Measurements from ENCODE around the gene PRKCE. TPM values are rescaled to one million over a fixed set of nuclear protein-coding genes. Genes with fewer than 3 reads are reported as not detected.

PRKCE gene
- polyA plus RNA-seq, 3 donors = 1.3 to 7.7 (median 2.3) TPM

- no peaks in the 10 kb centered on the region for H3K79me2 ChIP-seq (ENCODE audit: insufficient read depth, low read length)
- H3K4me2 ChIP-seq (replicated peaks; ENCODE audit: extremely low read depth, low read length, poor library complexity, severe bottlenecking) = peak overlapping the region; percentile 87
- peak overlapping the region in 3 of 7 donors; percentile 54 to 89 (median 56) for H3K27ac Mint-ChIP-seq
- intact Hi-C loops (cut with micrococcal nuclease) = loop anchor here (2.0 to 5.0 kb wide), 3 partner anchors 133 to 293 kb away; no protein-coding TSS in a partner anchor
- peak overlapping the region; percentile 63 for H3K9ac ChIP-seq (ENCODE audit: insufficient read depth, low read length, poor library complexity, severe bottlenecking)
- H3K36me3 ChIP-seq (replicated peaks in 1 of 2; ENCODE audit: control insufficient read depth in 1 of 2, insufficient read depth in 2 of 2, low read length in 2 of 2) = no peaks in the 10 kb centered on the region
- no peaks in the 10 kb centered on the region for H4K20me1 ChIP-seq (ENCODE audit: insufficient read depth, low read length)
- H3K9me3 ChIP-seq (replicated peaks in 1 of 2; ENCODE audit: control insufficient read depth in 1 of 2, insufficient read depth in 1 of 2, low read length in 2 of 2) = no peaks in the 10 kb centered on the region
- H3K4me3 ChIP-seq (replicated peaks in 1 of 3; ENCODE audit: low read depth in 2 of 3, low read length in 3 of 3) = peak overlapping the region; percentile 27 to 73 (median 40)
- H3K9me3 Mint-ChIP-seq = peaks cover 0 to 5% (median 0%) of the 10 kb centered on the region in 7 donors
- TF ChIP-seq, protein P1, sequence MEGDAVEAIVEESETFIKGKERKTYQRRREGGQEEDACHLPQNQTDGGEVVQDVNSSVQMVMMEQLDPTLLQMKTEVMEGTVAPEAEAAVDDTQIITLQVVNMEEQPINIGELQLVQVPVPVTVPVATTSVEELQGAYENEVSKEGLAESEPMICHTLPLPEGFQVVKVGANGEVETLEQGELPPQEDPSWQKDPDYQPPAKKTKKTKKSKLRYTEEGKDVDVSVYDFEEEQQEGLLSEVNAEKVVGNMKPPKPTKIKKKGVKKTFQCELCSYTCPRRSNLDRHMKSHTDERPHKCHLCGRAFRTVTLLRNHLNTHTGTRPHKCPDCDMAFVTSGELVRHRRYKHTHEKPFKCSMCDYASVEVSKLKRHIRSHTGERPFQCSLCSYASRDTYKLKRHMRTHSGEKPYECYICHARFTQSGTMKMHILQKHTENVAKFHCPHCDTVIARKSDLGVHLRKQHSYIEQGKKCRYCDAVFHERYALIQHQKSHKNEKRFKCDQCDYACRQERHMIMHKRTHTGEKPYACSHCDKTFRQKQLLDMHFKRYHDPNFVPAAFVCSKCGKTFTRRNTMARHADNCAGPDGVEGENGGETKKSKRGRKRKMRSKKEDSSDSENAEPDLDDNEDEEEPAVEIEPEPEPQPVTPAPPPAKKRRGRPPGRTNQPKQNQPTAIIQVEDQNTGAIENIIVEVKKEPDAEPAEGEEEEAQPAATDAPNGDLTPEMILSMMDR (IDR thresholded peaks at IDR 0.05) = peak; percentile 93
- peak overlapping the region; percentile 93 for H2AFZ ChIP-seq (ENCODE audit: insufficient read depth, low read depth, low read length, poor library complexity, severe bottlenecking)
- no peak overlapping the region for H3K27ac ChIP-seq (ENCODE audit: low read depth in 1 of 2, low read length in 2 of 2)
- WGBS (ENCODE audit: insufficient coverage) = 14% methylated on average over 27 of the region's 49 CpGs
- H3K27me3 Mint-ChIP-seq (ENCODE audit: low read depth in 3 of 3) = peaks cover 18 to 27% (median 18%) of the 10 kb centered on the region in 3 donors
- H3K4me3 Mint-ChIP-seq = peak overlapping the region; percentile 79 to 86
- no peaks in the 10 kb centered on the region for H3K36me3 Mint-ChIP-seq
- DNase-seq = peak; percentile 64 to 72 (median 71)
- H3K27me3 ChIP-seq (ENCODE audit: control insufficient read depth in 2 of 2, insufficient read depth in 2 of 2, low read length in 2 of 2) = peaks cover 0 to 16% of the 10 kb centered on the region in 2 donors
- peaks cover 16% of the 10 kb centered on the region for H3K4me1 Mint-ChIP-seq
- H3K4me1 ChIP-seq (ENCODE audit: control insufficient read depth in 1 of 2, insufficient read depth in 2 of 2, low read length in 2 of 2) = peaks cover 10 to 12% of the 10 kb centered on the region in 2 donors
Measured at GRCh38 chr2:45643543-45644542, 7.6 kb upstream of the PRKCE start.

DNA sequence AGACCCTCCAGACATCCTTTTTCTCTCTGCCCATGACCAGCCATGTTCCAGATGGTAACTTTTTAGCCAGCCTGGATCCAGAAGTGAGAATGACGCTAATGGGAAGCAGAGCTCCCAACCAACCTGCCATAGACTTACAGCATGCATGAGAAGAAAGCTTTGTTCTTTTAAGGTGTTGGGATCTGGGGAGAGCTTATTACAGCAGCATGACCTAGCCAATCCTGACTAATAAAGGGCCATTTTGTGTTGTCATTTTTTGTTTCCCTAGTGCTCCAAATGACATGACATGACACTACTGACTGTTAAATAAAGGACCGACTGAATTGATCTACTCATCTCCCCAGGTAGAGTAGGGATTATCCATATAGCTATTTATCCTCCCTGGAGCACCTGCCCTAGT lies 5.2 kb upstream of the PRKCE start:
- no peaks in the 10 kb centered on the region for H3K36me3 Mint-ChIP-seq
- Histone ChIP-seq H3K4me2 (replicated peaks; ENCODE audit: extremely low read depth, low read length, poor library complexity, severe bottlenecking) (no peak overlapping the region), H3K27me3 (ENCODE audit: control insufficient read depth in 2 of 2, insufficient read depth in 2 of 2, low read length in 2 of 2) (peaks cover 0 to 16% of the 10 kb centered on the region in 2 donors), H2AFZ (ENCODE audit: insufficient read depth, low read depth, low read length, poor library complexity, severe bottlenecking) (no peak overlapping the region), H3K9me3 (replicated peaks in 1 of 2; ENCODE audit: control insufficient read depth in 1 of 2, insufficient read depth in 1 of 2, low read length in 2 of 2) (no peaks in the 10 kb centered on the region), H3K4me3 (replicated peaks in 1 of 3; ENCODE audit: low read depth in 2 of 3, low read length in 3 of 3) (no peak overlapping the region), H3K27ac (ENCODE audit: low read depth in 1 of 2, low read length in 2 of 2) (no peak overlapping the region), H3K79me2 (ENCODE audit: insufficient read depth, low read length) (peaks cover 10% of the 10 kb centered on the region), H3K36me3 (replicated peaks in 1 of 2; ENCODE audit: control insufficient read depth in 1 of 2, insufficient read depth in 2 of 2, low read length in 2 of 2) (no peaks in the 10 kb centered on the region), H3K9ac (ENCODE audit: insufficient read depth, low read length, poor library complexity, severe bottlenecking) (no peak overlapping the region), H3K4me1 (ENCODE audit: control insufficient read depth in 1 of 2, insufficient read depth in 2 of 2, low read length in 2 of 2) (peaks cover 20 to 21% of the 10 kb centered on the region in 2 donors), H4K20me1 (ENCODE audit: insufficient read depth, low read length) (no peaks in the 10 kb centered on the region)
- peaks cover 0 to 5% (median 0%) of the 10 kb centered on the region in 7 donors for H3K9me3 Mint-ChIP-seq
- H3K4me3 Mint-ChIP-seq = no peak overlapping the region
- H3K4me1 Mint-ChIP-seq = peaks cover 22% of the 10 kb centered on the region
- no CpG with 5 or more reads among the region's 2 CpGs for WGBS (ENCODE audit: insufficient coverage)
- peaks cover 15 to 20% (median 19%) of the 10 kb centered on the region in 3 donors for H3K27me3 Mint-ChIP-seq (ENCODE audit: low read depth in 3 of 3)
- intact Hi-C loops (cut with micrococcal nuclease) = no loop called here
- TF ChIP-seq, protein P1 (IDR thresholded peaks at IDR 0.05) = no peak
- no peak overlapping the region for H3K27ac Mint-ChIP-seq
- DNase-seq = no peak
